SH-SY5Y (cell line): ENCODE data around the gene STC2.

Source experiments
- GATA2 ChIP-seq: IDR thresholded peaks from 2 replicates; pipeline ENCODE4 v1.6.1; 2011; ENCODE audit warnings: mild to moderate bottlenecking, low read depth, low read length
- GATA3 ChIP-seq: IDR thresholded peaks from 2 replicates; pipeline ENCODE4 v1.6.1; 2011; ENCODE audit warnings: low read depth, mild to moderate bottlenecking, low read length, moderate library complexity

DNA sequence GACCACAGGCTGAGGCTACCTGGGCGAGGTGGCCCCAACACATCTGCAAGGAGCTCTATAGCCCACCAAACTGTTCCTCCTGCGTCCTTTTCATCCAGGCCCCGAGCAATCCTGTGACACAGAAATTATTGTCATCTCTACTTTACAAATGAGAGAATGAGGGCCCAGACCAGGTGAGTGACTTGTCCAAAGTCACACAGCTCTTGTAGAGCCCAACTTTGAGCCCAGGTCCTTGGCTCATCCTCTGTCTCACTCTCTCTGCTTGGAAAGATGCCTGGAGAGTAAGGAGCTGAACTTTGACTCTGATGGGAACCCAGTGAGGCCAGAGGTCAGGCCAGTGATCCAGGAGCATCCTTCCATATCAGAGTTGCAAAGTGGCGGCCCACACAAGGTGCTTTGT, 39.6 kb downstream of the STC2 start:
- no peak for TF ChIP-seq GATA2
- no peak for TF ChIP-seq GATA3
